ENCODE data around the gene UTP3.

DNA sequence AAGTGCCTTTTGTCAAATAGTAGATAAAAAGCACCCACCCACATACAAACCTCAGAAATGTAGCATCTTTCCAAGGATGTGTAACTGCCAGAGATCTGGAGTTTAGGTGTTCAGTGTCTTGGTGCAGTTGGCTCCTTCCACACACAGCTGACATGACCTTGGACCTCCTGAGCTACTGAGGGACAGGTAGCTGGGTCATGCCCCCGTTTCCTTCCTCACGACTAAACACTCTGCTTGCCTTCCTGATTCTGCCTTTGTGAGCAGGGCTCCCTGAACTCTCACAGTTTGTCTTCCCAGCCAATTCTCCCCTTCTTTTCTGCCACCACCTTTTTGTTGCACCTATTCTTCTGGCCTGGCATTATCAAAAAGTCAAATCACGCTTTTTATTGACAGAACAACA lies 23.3 kb downstream of the UTP3 start:
- no peak for TF ChIP-seq EZH2phosphoT487 (IDR thresholded peaks at IDR 0.05; ENCODE audit: borderline replicate concordance, low read depth, low read length)
- TF ChIP-seq, protein P1, sequence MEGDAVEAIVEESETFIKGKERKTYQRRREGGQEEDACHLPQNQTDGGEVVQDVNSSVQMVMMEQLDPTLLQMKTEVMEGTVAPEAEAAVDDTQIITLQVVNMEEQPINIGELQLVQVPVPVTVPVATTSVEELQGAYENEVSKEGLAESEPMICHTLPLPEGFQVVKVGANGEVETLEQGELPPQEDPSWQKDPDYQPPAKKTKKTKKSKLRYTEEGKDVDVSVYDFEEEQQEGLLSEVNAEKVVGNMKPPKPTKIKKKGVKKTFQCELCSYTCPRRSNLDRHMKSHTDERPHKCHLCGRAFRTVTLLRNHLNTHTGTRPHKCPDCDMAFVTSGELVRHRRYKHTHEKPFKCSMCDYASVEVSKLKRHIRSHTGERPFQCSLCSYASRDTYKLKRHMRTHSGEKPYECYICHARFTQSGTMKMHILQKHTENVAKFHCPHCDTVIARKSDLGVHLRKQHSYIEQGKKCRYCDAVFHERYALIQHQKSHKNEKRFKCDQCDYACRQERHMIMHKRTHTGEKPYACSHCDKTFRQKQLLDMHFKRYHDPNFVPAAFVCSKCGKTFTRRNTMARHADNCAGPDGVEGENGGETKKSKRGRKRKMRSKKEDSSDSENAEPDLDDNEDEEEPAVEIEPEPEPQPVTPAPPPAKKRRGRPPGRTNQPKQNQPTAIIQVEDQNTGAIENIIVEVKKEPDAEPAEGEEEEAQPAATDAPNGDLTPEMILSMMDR (conservative IDR thresholded peaks at IDR 0.05; ENCODE audit: low read length): no peak
